ENCODE data around the gene GLOD4.
"Not testable (repeated sequence)": the region's sequence is repeated elsewhere in the genome, so short reads cannot be mapped to it uniquely, and the experiment has no call there.

Gene GLOD4

DNA sequence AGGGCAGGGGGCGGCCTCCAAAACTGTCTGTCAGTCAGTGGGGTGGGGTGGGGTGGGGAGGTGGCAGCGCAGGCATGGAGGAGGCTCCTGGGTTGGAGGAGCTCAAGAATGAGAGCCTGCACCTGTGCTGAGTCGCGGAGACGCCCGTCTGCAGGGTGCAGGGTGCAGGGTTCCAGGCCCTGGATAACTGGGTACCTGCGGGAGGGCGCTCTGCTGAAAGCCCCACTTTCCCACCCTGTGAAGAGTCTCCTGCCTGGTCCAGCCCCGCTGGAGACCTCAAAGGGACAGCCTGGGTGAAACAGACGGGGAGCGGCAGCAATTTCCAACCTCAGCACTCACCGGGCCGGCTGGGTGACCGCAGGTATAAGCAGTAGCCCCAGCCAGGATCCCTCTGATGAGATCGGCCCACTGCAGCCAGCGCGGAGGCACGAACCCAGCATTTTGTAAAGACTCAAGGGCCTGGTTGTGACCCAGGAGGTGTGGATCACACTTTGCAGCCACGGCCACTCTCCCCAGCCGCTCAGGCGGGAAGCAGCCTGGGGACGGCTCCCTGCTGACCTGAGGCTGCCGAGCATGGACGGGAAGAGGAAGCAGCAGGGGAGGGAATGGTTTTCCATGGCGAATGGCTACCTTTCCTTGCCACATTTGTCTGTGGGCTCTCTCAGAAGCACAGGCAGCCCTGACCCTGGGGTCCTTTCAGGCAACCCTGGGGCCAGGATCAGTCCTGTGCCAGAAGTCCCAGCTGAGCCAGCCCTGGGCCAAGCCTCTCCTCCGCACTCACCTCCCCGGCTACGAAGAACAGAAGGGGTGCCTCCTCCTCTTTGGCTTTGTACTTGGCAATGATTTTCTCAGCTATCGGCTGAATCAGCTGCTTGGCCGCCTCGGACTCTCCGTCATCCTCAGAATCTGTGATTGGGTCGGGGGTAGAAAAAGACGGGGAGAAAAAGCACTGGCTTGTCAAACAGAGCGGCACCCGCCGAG lies 21.1 kb upstream of the GLOD4 start:
- DNase-seq (ENCODE audit: low spot score), result no peak

DNA sequence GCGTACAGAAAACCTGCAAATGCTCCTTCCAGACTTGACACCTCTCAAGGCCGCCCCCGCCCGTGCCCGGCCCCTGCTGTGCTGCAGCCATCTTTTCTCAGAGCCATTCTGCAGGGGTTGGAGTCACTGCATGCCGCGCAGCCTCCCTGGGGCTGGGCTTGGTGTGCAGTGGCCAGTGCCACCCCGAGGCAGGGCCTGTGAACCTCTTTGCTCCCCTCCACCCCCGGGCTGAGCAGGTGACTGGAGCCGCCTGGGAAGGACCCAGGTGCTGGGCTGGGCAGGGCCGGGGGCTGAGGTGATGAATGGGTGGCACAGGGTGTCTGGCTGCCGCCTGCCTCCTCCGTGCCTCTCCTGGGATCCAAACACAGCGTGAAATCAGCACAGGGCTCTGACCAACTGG lies 20.4 kb upstream of the GLOD4 start:
- DNase-seq (ENCODE audit: low spot score), result no peak

DNA sequence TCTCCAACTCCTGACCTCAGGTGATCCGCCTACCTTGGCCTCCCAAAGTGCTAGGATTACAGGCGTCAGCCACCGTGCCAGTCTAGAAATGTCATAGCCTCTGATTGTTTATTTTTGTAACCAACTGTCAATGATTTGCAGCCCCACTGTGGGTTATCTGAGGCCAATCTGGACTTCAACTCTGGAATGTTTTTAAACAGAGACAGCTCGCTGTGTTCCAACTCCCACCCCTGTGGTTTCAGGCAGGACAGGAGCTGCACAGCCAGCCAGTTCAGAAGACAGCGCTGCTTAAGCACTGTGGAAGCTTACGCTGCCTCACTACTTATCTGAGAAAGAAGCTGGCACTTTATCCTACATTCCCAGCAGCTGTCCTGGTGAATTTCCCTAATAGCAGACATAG lies 19.6 kb upstream of the GLOD4 start:
- no peak for DNase-seq (ENCODE audit: low spot score)

DNA sequence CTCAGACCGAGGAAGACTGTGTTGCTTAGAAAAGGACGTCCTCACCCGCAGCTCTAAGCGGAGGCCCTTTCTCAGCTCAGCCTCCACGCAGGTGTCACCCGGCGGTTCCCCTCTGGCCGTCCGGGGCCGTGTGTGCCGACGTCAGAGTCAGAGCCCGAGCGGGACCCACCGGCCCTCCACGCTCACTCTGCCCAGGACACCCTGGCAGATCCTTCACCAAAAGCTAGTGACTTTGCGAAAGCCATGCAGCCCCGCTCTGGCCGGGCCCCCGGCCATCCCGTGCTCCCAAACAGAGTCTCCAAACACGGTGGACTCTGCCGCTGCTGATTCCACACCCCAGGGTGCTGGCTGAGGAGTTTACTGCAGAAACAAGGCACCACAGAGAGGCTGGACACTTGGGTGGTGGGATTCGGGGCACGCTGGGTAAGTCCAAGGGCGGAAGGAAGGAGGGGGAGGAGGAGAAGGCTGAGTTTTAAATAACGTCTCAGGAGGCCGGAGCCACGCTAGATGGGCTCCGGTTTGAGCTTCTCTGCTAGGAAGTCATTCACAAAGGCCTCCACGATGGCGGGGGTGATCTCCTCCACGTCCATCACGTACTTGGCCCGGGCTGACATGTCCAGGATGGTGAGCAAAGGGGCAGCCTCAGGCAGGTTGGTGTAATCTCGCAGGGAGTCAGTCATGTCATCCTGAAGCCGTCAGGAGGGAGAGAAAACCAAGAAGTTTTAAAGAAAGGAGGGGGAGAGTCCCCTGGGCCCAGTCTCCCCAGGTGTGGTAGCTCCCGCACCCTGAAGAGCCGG lies 18.6 kb upstream of the GLOD4 start:
- no peak for DNase-seq (ENCODE audit: low spot score)

GRCh38 chr17:799261-799660 lies 17.2 kb upstream of the GLOD4 start:
- DNase-seq (ENCODE audit: low spot score), result no peak

DNA sequence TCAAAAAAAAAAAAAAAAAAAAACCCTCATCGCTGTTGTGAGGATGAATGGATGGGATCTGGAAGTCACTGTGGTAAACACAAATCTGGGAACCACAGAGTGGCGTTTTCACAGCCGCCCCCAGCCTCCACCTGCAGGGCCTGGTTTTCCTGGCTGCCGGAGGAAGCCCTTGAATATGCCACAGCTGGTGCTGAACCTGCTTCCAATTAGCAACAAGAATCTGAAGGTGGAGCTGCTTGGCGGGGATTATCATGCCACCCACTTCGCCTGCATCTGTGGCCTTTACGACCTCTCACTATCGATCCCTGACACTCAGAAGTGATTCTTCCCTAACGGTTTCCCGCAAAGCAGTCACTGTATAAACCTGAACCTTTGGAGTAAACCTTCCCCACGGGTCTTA lies 16.2 kb upstream of the GLOD4 start:
- DNase-seq (ENCODE audit: low spot score), result no peak

DNA sequence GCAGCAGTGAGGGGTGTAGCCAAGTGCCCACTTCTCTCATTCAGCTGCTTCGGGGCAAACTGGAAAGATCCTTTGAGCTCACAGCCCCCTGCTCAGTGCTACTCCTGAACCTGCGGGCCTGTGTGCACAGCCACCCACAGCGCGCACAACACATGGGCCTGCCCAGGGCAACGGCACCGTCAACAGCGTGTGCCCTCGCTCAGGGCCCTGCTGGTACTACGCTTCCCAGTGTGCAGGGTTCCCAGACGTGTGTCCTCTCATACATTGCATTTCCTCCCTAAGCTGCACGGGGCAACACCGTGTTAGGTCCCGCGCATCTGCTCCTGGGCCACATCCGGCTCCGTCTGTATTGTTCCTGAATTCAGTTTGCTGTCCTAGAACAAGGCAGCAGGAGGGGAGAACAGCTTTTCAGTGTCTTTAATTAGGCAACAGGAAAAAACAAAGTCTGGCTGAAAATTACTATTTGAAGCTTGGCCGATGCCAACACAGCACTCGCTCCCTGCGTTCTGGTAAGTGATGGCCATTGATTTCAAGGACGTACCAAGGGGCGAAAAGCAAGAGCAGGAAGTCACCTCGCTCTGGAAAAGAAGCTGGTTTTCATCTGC lies 15.3 kb upstream of the GLOD4 start:
- no peak for DNase-seq (ENCODE audit: low spot score)

- no peak for DNase-seq (ENCODE audit: low spot score)
Observed at GRCh38 chr17:796609-797008, 14.5 kb upstream of the GLOD4 start.

GRCh38 chr17:795721-796120 lies 13.6 kb upstream of the GLOD4 start:
- no peak for DNase-seq (ENCODE audit: low spot score)

GRCh38 chr17:795276-795675 lies 13.2 kb upstream of the GLOD4 start:
- DNase-seq (ENCODE audit: low spot score), result no peak

- DNase-seq (ENCODE audit: low spot score), result peak; percentile 53
Observed at GRCh38 chr17:794876-795275, 12.8 kb upstream of the GLOD4 start.

- no peak for DNase-seq (ENCODE audit: low spot score)
Observed at GRCh38 chr17:792277-792676, 10.2 kb upstream of the GLOD4 start.

DNA sequence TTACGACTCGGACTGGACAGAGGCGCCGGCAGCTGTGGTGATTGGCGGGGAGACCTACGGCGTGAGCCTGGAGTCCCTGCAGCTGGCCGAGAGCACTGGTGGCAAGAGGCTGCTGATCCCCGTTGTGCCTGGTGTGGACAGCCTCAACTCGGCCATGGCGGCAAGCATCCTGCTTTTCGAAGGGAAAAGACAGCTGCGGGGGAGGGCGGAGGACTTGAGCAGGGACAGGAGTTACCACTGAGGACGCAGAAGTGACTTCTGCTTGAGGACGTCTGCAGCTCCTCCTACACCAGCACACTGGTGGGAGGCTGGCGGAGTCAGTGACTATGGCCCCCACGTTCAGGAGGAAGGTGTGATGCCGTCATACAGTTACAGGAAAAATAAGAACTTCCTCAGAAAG lies 9.7 kb upstream of the GLOD4 start:
- no peak for DNase-seq (ENCODE audit: low spot score)

DNA sequence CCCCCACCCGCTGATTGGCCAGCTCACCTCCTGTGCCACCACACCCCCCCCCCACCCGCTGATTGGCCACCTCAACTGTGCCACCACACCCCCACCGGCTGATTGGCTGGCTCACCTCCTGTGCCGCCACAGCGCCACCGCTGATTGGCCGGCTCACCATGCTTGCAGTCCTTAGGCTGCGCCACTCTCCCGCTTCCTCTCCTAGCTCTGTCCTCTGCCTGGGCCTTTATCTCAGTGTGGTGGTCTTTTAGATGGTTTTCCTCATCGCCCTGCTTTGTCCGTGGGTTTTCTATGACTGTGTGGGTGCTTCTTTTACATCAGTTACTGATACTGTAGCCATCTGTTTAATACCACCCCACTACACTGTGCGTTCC lies 8.8 kb upstream of the GLOD4 start:
- not testable (repeated sequence) for DNase-seq (ENCODE audit: low spot score)

GRCh38 chr17:789931-790873 lies 8.1 kb upstream of the GLOD4 start:
- not testable (repeated sequence) for DNase-seq (ENCODE audit: low spot score)

DNA sequence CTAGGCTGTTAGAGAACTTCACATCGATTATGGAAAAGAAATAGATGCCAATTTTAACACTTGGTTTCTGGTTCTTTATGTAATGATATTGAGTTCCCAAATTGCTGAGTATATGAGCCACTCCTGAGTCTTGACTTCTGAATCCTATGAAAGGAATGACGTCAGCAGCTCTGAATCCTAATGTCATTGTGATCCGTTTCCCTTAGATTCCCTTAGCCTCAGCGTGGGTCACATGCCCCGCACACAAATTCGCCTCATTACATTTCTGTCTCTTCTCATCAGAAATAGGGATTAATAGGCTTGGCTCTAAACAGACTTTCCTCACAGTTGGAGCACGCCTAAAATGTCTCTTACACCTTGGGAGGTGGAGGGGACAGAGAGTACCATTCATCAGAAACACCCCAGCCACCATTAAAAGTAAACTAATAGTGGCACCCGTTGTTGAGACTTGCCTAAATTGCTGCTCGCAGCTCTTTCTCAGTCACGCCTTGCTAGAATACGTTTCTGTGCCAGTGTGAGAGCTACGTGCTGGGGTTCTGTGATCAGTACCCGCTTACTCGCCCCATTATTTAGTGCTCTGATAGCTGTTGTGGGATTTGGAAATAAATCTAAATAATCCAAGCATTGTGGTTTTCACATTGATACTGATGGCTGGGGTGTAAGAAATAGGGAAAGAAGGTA lies 7.2 kb upstream of the GLOD4 start:
- no peak for DNase-seq (ENCODE audit: low spot score)

DNA sequence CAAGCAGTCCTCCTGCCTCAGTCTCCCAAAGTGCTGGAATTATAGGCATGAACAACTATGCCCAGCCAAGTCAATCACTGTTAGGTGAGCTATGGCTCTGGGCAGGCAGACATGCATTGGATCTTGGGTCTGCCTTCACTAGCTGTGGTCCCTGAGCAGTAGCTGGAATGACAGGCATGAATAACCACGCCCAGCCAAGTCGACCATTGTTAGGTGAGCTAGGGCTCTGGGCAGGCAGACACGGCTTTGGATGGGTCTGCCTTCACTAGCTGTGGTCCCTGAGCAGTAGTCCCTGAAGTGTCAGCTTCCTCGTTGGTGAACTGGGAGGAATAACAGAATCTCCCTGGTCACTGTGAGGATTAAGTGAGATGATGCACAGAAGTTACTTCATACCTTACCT lies 6.5 kb upstream of the GLOD4 start:
- no peak for DNase-seq (ENCODE audit: low spot score)

- no peak for DNase-seq (ENCODE audit: low spot score)
Observed at GRCh38 chr17:787641-788221, 5.7 kb upstream of the GLOD4 start.

DNA sequence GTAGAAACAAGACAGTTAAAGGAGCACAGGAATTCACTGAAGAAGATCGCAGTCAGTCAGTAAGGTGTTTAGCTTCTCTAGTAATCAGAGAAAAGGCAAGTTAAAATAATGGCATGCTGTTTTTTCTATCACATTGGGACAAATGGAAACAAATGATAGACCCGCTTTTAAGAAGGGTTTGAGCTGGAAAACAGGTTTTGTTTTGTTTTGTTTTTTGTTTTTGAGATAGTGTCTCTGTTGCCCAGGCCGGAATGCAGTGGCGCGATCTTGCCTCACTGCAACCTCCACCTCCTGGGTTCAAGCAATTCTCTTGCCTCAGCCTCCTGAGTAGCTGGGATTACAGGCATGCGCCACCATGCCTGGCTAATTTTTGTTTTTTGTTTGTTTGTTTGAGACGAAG lies 3.8 kb upstream of the GLOD4 start:
- not testable (repeated sequence) for DNase-seq (ENCODE audit: low spot score)

DNA sequence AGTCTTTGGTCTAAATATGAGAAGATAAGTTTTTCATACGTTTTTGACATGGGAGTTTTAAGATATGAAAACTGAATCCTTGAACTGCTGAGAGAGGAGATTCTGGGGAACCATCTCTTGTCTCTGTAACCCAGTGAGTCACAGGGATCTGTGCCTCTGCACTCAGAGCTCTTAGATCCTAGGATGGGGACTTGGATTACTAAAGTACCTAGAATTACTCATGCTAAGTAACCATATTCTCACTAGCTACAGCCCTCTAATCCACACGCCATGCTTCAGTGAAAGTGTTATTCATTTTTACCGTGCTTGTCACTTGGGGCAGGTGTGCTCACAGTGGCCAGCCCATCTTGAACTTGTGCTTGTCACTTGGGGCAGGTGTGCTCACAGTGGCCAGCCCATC lies 2.1 kb upstream of the GLOD4 start:
- no peak for DNase-seq (ENCODE audit: low spot score)

DNA sequence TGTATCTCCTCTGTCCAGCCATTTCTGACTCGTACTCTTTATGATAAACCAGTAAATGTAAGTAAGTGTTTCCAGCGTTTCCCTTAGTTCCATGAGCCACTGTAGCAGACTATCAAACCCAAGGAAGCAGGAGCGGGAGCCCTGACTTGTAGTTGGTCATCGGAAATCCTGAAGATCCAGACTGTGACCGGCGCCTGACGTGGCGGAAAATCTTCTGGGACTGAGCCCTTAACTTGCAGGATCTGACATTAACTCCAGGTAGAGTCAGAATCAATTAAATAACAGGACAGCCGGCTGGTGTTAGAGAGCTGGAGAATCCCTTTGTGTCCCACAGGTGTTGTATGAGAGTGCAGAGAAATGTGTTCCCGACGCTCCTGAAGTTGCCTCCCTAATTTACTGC lies 4.0 kb downstream of the GLOD4 start:
- DNase-seq (ENCODE audit: low spot score), result no peak

All from SW480 (cell line).